ENCODE measurements around the gene LAMA4.

DNA sequence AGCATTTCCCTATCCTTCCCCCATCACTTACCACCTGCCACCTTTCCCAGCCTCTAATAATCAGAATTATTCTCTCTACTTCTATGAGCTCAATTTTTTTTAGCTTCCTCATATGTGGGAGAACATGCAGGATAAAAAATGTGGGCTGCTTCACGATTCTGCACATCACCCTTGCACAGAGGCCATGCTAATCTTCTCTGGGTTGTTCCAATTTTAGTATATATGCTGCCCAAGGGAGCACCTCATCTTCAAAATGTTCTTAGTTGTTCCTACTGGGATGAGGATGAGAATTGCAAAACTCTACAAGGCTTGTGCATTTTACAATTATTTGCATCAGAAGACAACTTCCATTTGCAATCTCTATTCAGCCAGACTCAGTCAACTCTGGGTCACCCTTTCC, 58.1 kb downstream of the LAMA4 start:
- TF ChIP-seq POLR2AphosphoS5 (IDR thresholded peaks at IDR 0.05; ENCODE audit: low read depth, low read length) (no peak), TCF7L2 (IDR thresholded peaks at IDR 0.05; ENCODE audit: low read depth, low read length) (no peak), REST (IDR thresholded peaks at IDR 0.05; ENCODE audit: insufficient read depth in 1 of 2, low read depth in 2 of 2, low read length in 1 of 2) (no peak)
- TF ChIP-seq, protein P1, sequence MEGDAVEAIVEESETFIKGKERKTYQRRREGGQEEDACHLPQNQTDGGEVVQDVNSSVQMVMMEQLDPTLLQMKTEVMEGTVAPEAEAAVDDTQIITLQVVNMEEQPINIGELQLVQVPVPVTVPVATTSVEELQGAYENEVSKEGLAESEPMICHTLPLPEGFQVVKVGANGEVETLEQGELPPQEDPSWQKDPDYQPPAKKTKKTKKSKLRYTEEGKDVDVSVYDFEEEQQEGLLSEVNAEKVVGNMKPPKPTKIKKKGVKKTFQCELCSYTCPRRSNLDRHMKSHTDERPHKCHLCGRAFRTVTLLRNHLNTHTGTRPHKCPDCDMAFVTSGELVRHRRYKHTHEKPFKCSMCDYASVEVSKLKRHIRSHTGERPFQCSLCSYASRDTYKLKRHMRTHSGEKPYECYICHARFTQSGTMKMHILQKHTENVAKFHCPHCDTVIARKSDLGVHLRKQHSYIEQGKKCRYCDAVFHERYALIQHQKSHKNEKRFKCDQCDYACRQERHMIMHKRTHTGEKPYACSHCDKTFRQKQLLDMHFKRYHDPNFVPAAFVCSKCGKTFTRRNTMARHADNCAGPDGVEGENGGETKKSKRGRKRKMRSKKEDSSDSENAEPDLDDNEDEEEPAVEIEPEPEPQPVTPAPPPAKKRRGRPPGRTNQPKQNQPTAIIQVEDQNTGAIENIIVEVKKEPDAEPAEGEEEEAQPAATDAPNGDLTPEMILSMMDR (IDR thresholded peaks at IDR 0.05) = no peak

Measured in Panc1 (cell line).